Measurements from ENCODE around the gene HPGDS.

The HPGDS gene

GRCh38 chr4:94256144-94256783, 86.4 kb downstream of the HPGDS start:
- DNase-seq (ENCODE audit: low read depth in 2 of 2): no peak

DNA sequence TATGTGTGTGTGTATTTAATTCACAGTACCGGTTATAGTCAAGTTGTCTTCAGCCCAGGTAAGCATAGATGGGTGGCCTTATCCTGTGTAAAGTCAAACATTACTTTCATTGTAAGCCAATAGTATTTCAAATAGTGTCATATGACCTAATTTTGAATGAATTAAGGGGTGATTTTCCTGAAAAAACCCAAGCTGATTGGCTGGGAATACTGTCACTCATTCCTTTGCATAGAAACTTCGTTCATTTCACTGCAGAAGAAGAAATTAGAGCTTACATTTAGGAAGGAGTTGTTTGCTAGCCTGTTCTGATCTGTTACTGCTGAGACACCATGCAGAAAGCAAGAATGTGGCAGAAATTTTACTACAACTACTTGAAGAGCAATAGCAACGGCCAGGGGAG, 89.6 kb downstream of the HPGDS start:
- DNase-seq (ENCODE audit: low read depth in 2 of 2): no peak

GRCh38 chr4:94251094-94251493, 91.5 kb downstream of the HPGDS start:
- DNase-seq (ENCODE audit: low read depth in 2 of 2): no peak
